Endothelial cell of umbilical vein (primary cell): ENCODE measurements around the gene DDA1. TPM values are rescaled to one million over a fixed set of nuclear protein-coding genes. Genes with fewer than 3 reads are reported as not detected.

Experiments
- BruUV-seq: library from RNA; stranded (reverse); fragments of 400-500 nt; replicated peaks from 2 replicates; lab custom pipeline; 2021; lab: Mats Ljungman, UMichigan
- CTCF ChIA-PET: fragments of 300-600, 350-600 bp; sonication (Branson Sonifier 250); formaldehyde crosslinking; loops from one replicate; lab custom pipeline; 2021; ENCODE audit warnings: antibody characterized with exemption, inconsistent platforms; lab: Charles Lee
- POLR2A ChIA-PET: fragments of 300-600, 350-600 bp; sonication (Branson Sonifier 250); formaldehyde crosslinking; loops from one replicate; lab custom pipeline; 2021; ENCODE audit warnings: antibody characterized with exemption, inconsistent platforms; lab: Charles Lee
- DNase-seq: peaks from one replicate; pipeline ENCODE4 v3.0.0-alpha.2; 2011; ENCODE audit warnings: low read depth, low spot score
- FAIRE-seq: peaks from 2 replicates; lab custom pipeline; 2011; peaks lifted over from hg19 to GRCh38; lab: Jason Lieb, UNC
- H2AFZ ChIP-seq: 2 replicates; pipeline ENCODE4 v1.6.0; 2012; ENCODE audit warnings: low read depth, low read length, control low read depth, inconsistent platforms
- H3K27ac ChIP-seq: 2 replicates; pipeline ENCODE4 v1.5.1; 2011; ENCODE audit warnings: low read depth, mild to moderate bottlenecking, control low read depth, low read length, moderate library complexity; ENCODE audit not compliant: insufficient read depth
- H3K27me3 ChIP-seq, 2 experiments: 2 replicates each; pipeline versions ENCODE4 v1.6.0 to v1.6.1; 2011; ENCODE audit warnings: low read length in 2 of 2, mixed read lengths in 1 of 2; ENCODE audit not compliant: control insufficient read depth in 2 of 2, insufficient read depth in 2 of 2
- H3K36me3 ChIP-seq, 2 experiments: 2 replicates in 1 of 2; 3 replicates in 1 of 2; pipeline ENCODE4 v1.5.1; 2011; ENCODE audit warnings: low read length in 2 of 2, mild to moderate bottlenecking in 1 of 2, moderate library complexity in 1 of 2; ENCODE audit not compliant: control insufficient read depth in 2 of 2, insufficient read depth in 2 of 2; ENCODE audit errors: extremely low read depth in 1 of 2
- H3K4me1 ChIP-seq: 3 replicates; pipeline ENCODE4 v1.5.1; 2011; ENCODE audit warnings: mild to moderate bottlenecking, low read length; ENCODE audit not compliant: control insufficient read depth, insufficient read depth; ENCODE audit errors: extremely low read depth
- H3K4me2 ChIP-seq: 2 replicates; pipeline ENCODE4 v1.6.1; 2011; ENCODE audit warnings: low read length, control low read depth, mixed read lengths; ENCODE audit not compliant: insufficient read depth
- H3K4me3 ChIP-seq, 3 experiments: fragments of 200-600 bp in 1 of 3; sonication (generic), shearing (Covaris generic) in 1 of 3; replicated peaks in 1 of 3; 2 replicates each; pipeline ENCODE4 v1.5.1; 2011 to 2016; ENCODE audit warnings: control low read depth in 3 of 3, low read length in 3 of 3, mild to moderate bottlenecking in 2 of 3, inconsistent platforms in 1 of 3, low read depth in 1 of 3, moderate library complexity in 1 of 3; ENCODE audit not compliant: insufficient read depth in 1 of 3
- H3K79me2 ChIP-seq: 2 replicates; pipeline ENCODE4 v1.6.0; 2012; ENCODE audit warnings: low read length, inconsistent platforms; ENCODE audit not compliant: control insufficient read depth, insufficient read depth
- H3K9ac ChIP-seq: replicated peaks from 2 replicates; pipeline ENCODE3; 2011; ENCODE audit warnings: low read length, control low read depth; ENCODE audit not compliant: insufficient read depth; ENCODE audit errors: extremely low read depth
- H3K9me1 ChIP-seq: replicated peaks from 3 replicates; pipeline ENCODE4 v1.6.0; 2011; ENCODE audit warnings: mild to moderate bottlenecking, low read length; ENCODE audit not compliant: control insufficient read depth, insufficient read depth; ENCODE audit errors: extremely low read depth
- H3K9me3 ChIP-seq: replicated peaks from 2 replicates; pipeline ENCODE4 v1.5.1; 2012; ENCODE audit warnings: low read length, inconsistent platforms; ENCODE audit not compliant: control insufficient read depth, insufficient read depth
- H4K20me1 ChIP-seq: replicated peaks from 2 replicates; pipeline ENCODE3; 2011; ENCODE audit warnings: mild to moderate bottlenecking, low read length; ENCODE audit not compliant: control insufficient read depth, insufficient read depth; ENCODE audit errors: extremely low read depth
- CTCF ChIP-seq, 2 donors: IDR thresholded peaks; 1 replicate in 1 of 2; 2 replicates in 1 of 2; pipeline ENCODE4 v1.5.1; 2011; ENCODE audit warnings: low read length in 2 of 2, mild to moderate bottlenecking in 2 of 2, moderate library complexity in 2 of 2, control low read depth in 1 of 2, inconsistent platforms in 1 of 2, low read depth in 1 of 2; ENCODE audit not compliant: insufficient read depth in 1 of 2; ENCODE audit errors: extremely low read depth in 1 of 2
- EZH2 ChIP-seq: IDR thresholded peaks from 2 replicates; pipeline ENCODE4 v1.6.1; 2012; ENCODE audit warnings: borderline replicate concordance, low read depth, mild to moderate bottlenecking, moderate library complexity, low read length, inconsistent platforms; ENCODE audit not compliant: severe bottlenecking
- JUN ChIP-seq: IDR thresholded peaks from 2 replicates; pipeline ENCODE4 v1.6.1; 2011; ENCODE audit warnings: borderline replicate concordance, low read depth; ENCODE audit not compliant: insufficient read length, insufficient read depth
- MYC ChIP-seq: IDR thresholded peaks from one replicate; pipeline ENCODE4 v1.6.1; 2011; ENCODE audit warnings: mild to moderate bottlenecking, low read depth, low read length
- POLR2A ChIP-seq: IDR thresholded peaks from 2 replicates; pipeline ENCODE4 v1.6.1; 2012; ENCODE audit warnings: low read depth, mild to moderate bottlenecking, control low read depth, low read length
- dilution Hi-C: fragments of 300-500 bp; cut with MboI; formaldehyde crosslinking; loops from one replicate; pipeline ENCODE4 v1.15.0; 2019; ENCODE audit warnings: low sequenced_read_pairs; ENCODE audit not compliant: extremely low pct_ligation_motif_present
- intact Hi-C: fragments of 100-400 bp; cut with micrococcal nuclease; formaldehyde crosslinking; loops from one replicate; pipeline ENCODE4 v1.10.0; 2022
- polyA plus RNA-seq, 4 experiments: library from polyadenylated mRNA; depleted of rRNA in 3 of 4; stranded (reverse) in 3 of 4; unstranded in 1 of 4; fragments of >200 nt; gene quantifications; 2 replicates each; pipeline versions ENCODE4 v1.2.1 to v1.2.3, GENCODE V29; 2011 to 2012; ENCODE audit warnings: missing spikeins in 1 of 4
- total RNA-seq: library from RNA; stranded (reverse); gene quantifications from 2 replicates; pipeline ENCODE4 v1.2.3, GENCODE V29; 2021

DDA1 gene
- total and polyA plus RNA-seq, 2 donors (not counting 3 experiments of a cell fraction or from before 2014, with no cell fraction given): 52.9 to 64.7 TPM

DNA sequence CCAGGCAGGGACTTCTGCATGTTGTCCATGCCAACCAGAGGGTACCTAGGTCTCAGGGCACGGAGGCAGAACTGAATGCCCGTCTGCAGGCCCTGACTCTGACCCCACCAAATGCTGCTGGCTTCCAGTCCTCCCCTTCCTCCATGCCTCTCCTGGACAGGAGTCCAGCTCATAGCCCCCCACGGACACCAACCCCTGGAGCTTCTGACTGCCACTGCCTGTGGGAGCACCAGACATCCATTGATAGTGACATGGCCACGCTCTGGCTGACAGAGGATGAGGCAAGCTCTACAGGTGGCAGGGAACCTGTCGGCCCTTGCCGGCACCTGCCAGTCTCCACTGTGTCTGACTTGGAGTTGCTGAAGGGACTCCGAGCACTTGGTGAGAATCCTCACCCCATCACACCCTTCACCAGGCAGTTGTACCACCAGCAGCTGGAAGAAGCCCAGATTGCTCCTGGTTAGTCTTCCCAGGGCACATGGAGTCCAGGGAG lies 25.8 kb upstream of the DDA1 start:
- no peak overlapping the region for H3K27ac ChIP-seq
- H3K4me2 ChIP-seq: no peak overlapping the region
- H3K9me1 ChIP-seq: no peaks in the 10 kb centered on the region
- dilution Hi-C loops: no loop called here
- no peak for DNase-seq
- H3K36me3 ChIP-seq: peaks cover 0 to 2% of the 10 kb centered on the region in 2 experiments
- TF ChIP-seq POLR2A: no peak
- no peak for TF ChIP-seq CTCF (IDR thresholded peaks at IDR 0.05; ENCODE audit: extremely low read depth in 1 of 2, insufficient read depth in 1 of 2, low read depth in 1 of 2, low read length in 2 of 2)
- TF ChIP-seq MYC: no peak
- TF ChIP-seq EZH2: no peak
- no peak for TF ChIP-seq JUN
- H3K4me1 ChIP-seq: peaks cover 10% of the 10 kb centered on the region
- ChIA-PET POLR2A (no interaction called here), CTCF (interaction anchor here (0.7 to 3.6 kb wide), 7 partner anchors 8 to 569 kb away, joined by 3 to 27 read pairs (median 6); no protein-coding TSS in a partner anchor)
- no peak for FAIRE-seq
- H3K9me3 ChIP-seq: no peaks in the 10 kb centered on the region
- no peak overlapping the region for H3K9ac ChIP-seq
- H3K4me3 ChIP-seq: no peak overlapping the region
- intact Hi-C loops: loop anchor here (5.0 kb wide), 1 partner anchor 511 kb away; no protein-coding TSS in a partner anchor
- no peaks in the 10 kb centered on the region for H4K20me1 ChIP-seq
- no peak overlapping the region for H2AFZ ChIP-seq
- no peaks in the 10 kb centered on the region for H3K27me3 ChIP-seq
- BruUV-seq: TSS peak; percentile 3
- no peaks in the 10 kb centered on the region for H3K79me2 ChIP-seq
